HAP-1 (cell line): ENCODE data around the gene MTO1.
"Not testable (repeated sequence)": the region's sequence is repeated elsewhere in the genome, so short reads cannot be mapped to it uniquely, and the experiment has no call there.

Source experiments
- DNase-seq, 2 experiments: peaks; one replicate each; pipeline ENCODE4 v3.0.0-alpha.2; 2016 to 2020; ENCODE audit warnings: low spot score in 2 of 2
- H3K27me3 ChIP-seq: fragments of 250-450 bp; sonication (Bioruptor Pico); 2 replicates; pipeline ENCODE4 v1.5.1; 2020; ENCODE audit warnings: low read depth, mild to moderate bottlenecking, moderate library complexity
- H3K36me3 ChIP-seq: fragments of 250-450 bp; sonication (Bioruptor Pico); replicated peaks from 2 replicates; pipeline ENCODE4 v1.5.1; 2020; ENCODE audit warnings: mild to moderate bottlenecking
- H3K4me1 ChIP-seq: fragments of 250-450 bp; sonication (Bioruptor Pico); 2 replicates; pipeline ENCODE4 v1.5.1; 2020; ENCODE audit warnings: mild to moderate bottlenecking
- H3K4me3 ChIP-seq: fragments of 250-450 bp; sonication (Bioruptor Pico); 2 replicates; pipeline ENCODE4 v1.5.1; 2020; ENCODE audit warnings: mild to moderate bottlenecking, moderate library complexity
- H3K9me3 ChIP-seq: fragments of 250-450 bp; sonication (Bioruptor Pico); 2 replicates; pipeline ENCODE4 v1.5.1; 2020; ENCODE audit warnings: mild to moderate bottlenecking, moderate library complexity
- in situ Hi-C: fragments of 300-500 bp; cut with MboI; formaldehyde crosslinking; loops from 3 replicates; pipeline ENCODE4 v1.14.3; 2020; ENCODE audit warnings: low sequenced_read_pairs, inconsistent platforms, mixed read lengths

MTO1 gene

GRCh38 chr6:73525546-73526330 is 64.2 kb downstream of the MTO1 start:
- in situ Hi-C loops, result loop anchor here (10.0 kb wide), 1 partner anchor 59 kb away; no protein-coding TSS in a partner anchor

GRCh38 chr6:73528897-73529296 is 67.4 kb downstream of the MTO1 start:
- Histone ChIP-seq H3K27me3 (no peaks in the 10 kb centered on the region), H3K36me3 (no peaks in the 10 kb centered on the region), H3K4me3 (no peak overlapping the region), H3K4me1 (peaks cover 4% of the 10 kb centered on the region), H3K9me3 (no peaks in the 10 kb centered on the region)
- DNase-seq, result no peak
- in situ Hi-C loops, result loop anchor here (10.0 kb wide), 1 partner anchor 56 kb away; no protein-coding TSS in a partner anchor

More at GRCh38 chr6:73525546-73526330, 64.2 kb downstream of the MTO1 start:
- H3K27me3 ChIP-seq, result no peaks in the 10 kb centered on the region
- H3K4me1 ChIP-seq, result peaks cover 16% of the 10 kb centered on the region
- H3K9me3 ChIP-seq, result no peaks in the 10 kb centered on the region
- H3K36me3 ChIP-seq, result peaks cover 2% of the 10 kb centered on the region
- no peak overlapping the region for H3K4me3 ChIP-seq
- DNase-seq, result no peak

DNA sequence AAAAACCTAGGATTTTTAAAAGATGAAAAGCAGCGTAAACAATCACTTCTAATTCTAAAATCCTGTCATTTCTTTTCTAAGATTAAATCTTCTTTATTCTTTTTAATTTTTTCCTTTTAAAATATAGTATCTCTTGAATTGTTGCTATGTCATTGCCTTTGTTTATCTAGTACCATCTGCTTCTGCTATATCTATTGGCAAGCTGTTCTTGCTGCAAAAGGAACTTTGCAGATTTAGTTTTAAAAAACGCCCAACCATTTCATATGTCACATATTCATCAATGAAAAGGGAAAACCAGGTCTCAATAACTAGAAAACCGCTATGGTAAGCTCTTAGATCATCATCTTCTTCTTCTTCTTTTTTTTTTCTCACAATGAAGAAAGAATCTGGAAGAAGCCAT is 70.8 kb downstream of the MTO1 start:
- in situ Hi-C loops, result no loop called here
- Histone ChIP-seq H3K27me3 (no peaks in the 10 kb centered on the region), H3K9me3 (no peaks in the 10 kb centered on the region), H3K4me1 (peaks cover 4% of the 10 kb centered on the region; the same call in 1 of the 2 replicates), H3K36me3 (no peaks in the 10 kb centered on the region), H3K4me3 (no peak overlapping the region)
- DNase-seq, result no peak

GRCh38 chr6:73534628-73535027 is 73.1 kb downstream of the MTO1 start:
- H3K9me3 ChIP-seq, result no peaks in the 10 kb centered on the region
- no peak overlapping the region for H3K4me3 ChIP-seq
- no peaks in the 10 kb centered on the region for H3K27me3 ChIP-seq
- H3K4me1 ChIP-seq, result peaks cover 4% of the 10 kb centered on the region; the same call in 1 of the 2 replicates
- no peaks in the 10 kb centered on the region for H3K36me3 ChIP-seq
- no peak for DNase-seq
- in situ Hi-C loops, result no loop called here

GRCh38 chr6:73537677-73538076 is 76.1 kb downstream of the MTO1 start:
- Histone ChIP-seq H3K4me3 (no peak overlapping the region), H3K9me3 (no peaks in the 10 kb centered on the region), H3K27me3 (no peaks in the 10 kb centered on the region), H3K4me1 (peaks cover 4% of the 10 kb centered on the region; the same call in 1 of the 2 replicates), H3K36me3 (no peaks in the 10 kb centered on the region)
- in situ Hi-C loops, result no loop called here
- DNase-seq, result no peak

- Histone ChIP-seq H3K9me3 (no peaks in the 10 kb centered on the region), H3K4me3 (no peak overlapping the region), H3K4me1 (peaks cover 4% of the 10 kb centered on the region; the same call in 1 of the 2 replicates), H3K27me3 (no peaks in the 10 kb centered on the region), H3K36me3 (no peaks in the 10 kb centered on the region)
- in situ Hi-C loops, result no loop called here
- DNase-seq, result no peak
Observed at GRCh38 chr6:73538116-73538779, 76.7 kb downstream of the MTO1 start.

GRCh38 chr6:73542481-73542880 is 80.9 kb downstream of the MTO1 start:
- H3K4me1 ChIP-seq, H3K27me3 ChIP-seq, H3K36me3 ChIP-seq, H3K4me3 ChIP-seq, H3K9me3 ChIP-seq, in situ Hi-C loops, DNase-seq: not testable (repeated sequence)

DNA sequence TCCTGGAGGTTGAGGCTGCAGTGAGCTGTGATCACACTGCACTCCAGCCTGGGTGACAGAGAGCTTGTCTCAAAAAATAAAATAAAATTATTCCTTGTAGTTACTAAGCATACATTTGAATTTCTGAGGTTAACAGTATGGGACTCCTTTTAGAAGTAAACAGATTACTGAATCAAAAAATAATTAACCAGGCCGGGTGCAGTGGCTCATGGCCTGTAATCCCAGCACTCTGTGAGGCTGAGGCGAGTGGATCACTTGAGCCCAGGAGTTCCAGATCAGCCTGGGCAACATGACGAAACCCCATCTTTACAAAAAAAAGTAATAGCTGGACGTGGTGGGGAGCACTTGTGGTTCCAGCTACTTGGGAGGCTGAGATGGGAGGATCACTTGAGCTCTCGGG is 81.4 kb downstream of the MTO1 start:
- Histone ChIP-seq H3K36me3 (no peaks in the 10 kb centered on the region), H3K4me1 (no peaks in the 10 kb centered on the region), H3K4me3 (no peak overlapping the region), H3K27me3 (no peaks in the 10 kb centered on the region), H3K9me3 (no peaks in the 10 kb centered on the region)
- in situ Hi-C loops, result no loop called here
- no peak for DNase-seq

GRCh38 chr6:73547036-73547435 is 85.5 kb downstream of the MTO1 start:
- in situ Hi-C loops, result no loop called here
- Histone ChIP-seq H3K4me3 (no peak overlapping the region), H3K27me3 (no peaks in the 10 kb centered on the region), H3K36me3 (no peaks in the 10 kb centered on the region), H3K9me3 (no peaks in the 10 kb centered on the region), H3K4me1 (no peaks in the 10 kb centered on the region)
- DNase-seq, result no peak

- H3K9me3 ChIP-seq, result no peaks in the 10 kb centered on the region
- H3K4me3 ChIP-seq, result no peak overlapping the region
- no peaks in the 10 kb centered on the region for H3K27me3 ChIP-seq
- no peaks in the 10 kb centered on the region for H3K36me3 ChIP-seq
- H3K4me1 ChIP-seq, result no peaks in the 10 kb centered on the region
- in situ Hi-C loops, result no loop called here
- no peak for DNase-seq
Observed at GRCh38 chr6:73548458-73549446, 87.2 kb downstream of the MTO1 start.

DNA sequence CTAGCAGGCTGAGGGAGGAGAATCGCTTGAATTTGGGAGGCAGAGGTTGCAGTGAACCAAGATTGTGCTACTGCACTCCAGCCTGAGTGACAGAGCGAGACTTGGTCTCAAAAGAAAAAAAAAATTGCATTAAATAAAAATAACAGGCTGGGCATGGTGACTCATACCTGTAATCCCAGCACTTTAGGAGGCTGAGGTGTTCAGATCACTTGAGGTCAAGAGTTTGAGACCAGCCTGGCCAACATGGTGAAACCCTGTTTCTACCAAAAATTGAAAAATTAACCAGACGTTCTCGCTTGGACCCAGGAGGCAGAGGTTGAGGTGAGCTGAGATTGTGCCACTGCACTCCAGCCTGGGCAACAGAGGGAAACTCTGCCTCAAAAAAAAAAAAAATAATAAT is 89.6 kb downstream of the MTO1 start:
- H3K36me3 ChIP-seq, H3K4me3 ChIP-seq, H3K4me1 ChIP-seq, H3K9me3 ChIP-seq, H3K27me3 ChIP-seq, in situ Hi-C loops, DNase-seq: not testable (repeated sequence)

DNA sequence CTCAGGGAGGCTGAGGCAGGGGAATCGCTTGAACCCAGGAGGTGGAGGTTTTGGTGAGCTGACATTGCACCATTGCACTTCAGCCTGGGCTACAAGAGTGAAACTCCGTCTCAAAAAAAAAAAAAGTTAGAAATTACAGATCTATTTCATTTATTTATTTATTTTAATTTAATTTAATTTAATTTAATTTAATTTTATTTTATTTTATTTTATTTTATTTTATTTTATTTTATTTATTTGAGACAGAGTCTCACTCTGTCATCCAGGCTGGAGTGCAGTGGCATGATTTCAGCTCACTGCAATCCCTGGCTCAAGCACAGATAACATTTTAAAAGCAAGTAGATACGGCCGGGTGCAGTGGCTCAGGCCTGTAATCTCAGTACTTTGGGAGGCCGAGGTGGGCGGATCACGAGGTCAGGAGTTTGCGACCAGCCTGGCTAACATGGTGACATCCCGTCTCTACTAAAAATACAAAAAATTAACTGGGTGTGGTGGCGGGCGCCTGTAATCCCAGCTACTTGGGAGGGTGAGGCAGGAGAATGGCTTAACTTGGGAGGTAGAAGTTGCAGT is 93.9 kb downstream of the MTO1 start:
- H3K27me3 ChIP-seq, DNase-seq, in situ Hi-C loops, H3K4me3 ChIP-seq, H3K36me3 ChIP-seq, H3K9me3 ChIP-seq, H3K4me1 ChIP-seq: not testable (repeated sequence)

DNA sequence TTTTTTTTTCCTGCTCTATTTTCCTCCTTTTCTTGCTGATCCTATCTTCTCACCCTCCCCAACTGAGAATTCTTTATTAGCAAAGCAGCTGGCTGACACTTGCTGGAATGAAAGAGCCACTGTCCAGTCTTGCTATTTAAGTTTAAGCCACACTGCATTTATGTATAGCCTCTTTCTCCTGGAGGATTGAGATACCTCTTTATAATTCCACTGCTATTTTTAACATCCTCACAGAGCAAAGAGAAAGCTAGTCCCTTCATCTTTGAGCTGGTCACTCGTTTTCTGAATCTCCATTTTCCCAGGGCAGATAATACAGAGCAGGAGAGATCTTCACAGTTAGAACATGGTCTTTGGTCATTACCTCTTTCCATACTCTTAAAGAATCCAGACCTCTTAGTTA is 95.3 kb downstream of the MTO1 start:
- Histone ChIP-seq H3K4me1 (peaks cover 18% of the 10 kb centered on the region), H3K36me3 (no peaks in the 10 kb centered on the region), H3K27me3 (no peaks in the 10 kb centered on the region), H3K4me3 (no peak overlapping the region), H3K9me3 (no peaks in the 10 kb centered on the region)
- DNase-seq, result no peak
- in situ Hi-C loops, result no loop called here
